GM18868 (cell line): ENCODE data around the gene TRAPPC2B.

Source experiments
- ATAC-seq: cut with Tn5 transposase; IDR thresholded peaks from one replicate; pipeline ENCODE4 v1.9.1; 2021; ENCODE audit warnings: mild to moderate bottlenecking, moderate library complexity; ENCODE audit not compliant: unreplicated experiment

TRAPPC2B gene

DNA sequence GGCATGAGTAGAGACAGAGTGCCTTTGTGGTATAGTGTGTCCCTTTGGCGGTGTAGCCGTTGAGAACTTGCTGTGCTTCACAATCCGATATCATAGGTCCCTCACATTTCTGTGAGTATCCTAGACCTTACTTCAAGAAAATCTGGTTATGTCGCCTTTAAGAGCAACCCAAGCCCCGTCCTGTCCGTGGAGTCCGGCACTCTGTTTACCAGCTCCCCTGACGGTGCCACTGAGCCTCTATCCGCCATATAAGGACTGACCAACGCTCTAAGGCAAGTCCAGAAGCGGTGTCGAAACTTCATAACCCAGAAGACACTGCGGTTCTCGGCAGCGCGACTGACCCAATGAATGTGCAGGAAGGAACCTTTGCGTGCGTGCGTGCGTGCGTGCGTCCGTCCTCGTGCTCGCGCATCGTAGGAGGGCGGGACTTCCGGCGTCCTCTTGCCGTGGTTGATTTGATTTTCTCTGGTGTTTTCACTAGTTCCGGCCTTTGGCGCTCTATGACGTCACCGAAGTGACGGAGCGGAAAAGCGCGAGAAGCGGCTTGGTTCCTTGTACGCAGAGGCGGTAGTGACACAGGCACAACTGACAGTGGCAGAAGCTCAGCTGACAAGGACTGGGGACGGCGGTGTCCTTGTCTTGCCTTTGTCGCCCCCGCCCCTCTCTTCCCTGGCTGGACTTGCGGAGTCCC is at the start of gene TRAPPC2B, which contains the start of gene ZNF547:
Gene TRAPPC2B (plus strand): TSS at position 555 of the 691 bp plus-strand sequence. CDS start 1,283 bp downstream, outside the sequence.
Gene ZNF547 (plus strand): TSS at position 555 of the 691 bp plus-strand sequence. CDS start 5,005 bp downstream, outside the sequence.
- peak; percentile 97 for ATAC-seq

- no peak for ATAC-seq
Observed at GRCh38 chr19:57314146-57314545, 49.2 kb upstream of the TRAPPC2B start.

DNA sequence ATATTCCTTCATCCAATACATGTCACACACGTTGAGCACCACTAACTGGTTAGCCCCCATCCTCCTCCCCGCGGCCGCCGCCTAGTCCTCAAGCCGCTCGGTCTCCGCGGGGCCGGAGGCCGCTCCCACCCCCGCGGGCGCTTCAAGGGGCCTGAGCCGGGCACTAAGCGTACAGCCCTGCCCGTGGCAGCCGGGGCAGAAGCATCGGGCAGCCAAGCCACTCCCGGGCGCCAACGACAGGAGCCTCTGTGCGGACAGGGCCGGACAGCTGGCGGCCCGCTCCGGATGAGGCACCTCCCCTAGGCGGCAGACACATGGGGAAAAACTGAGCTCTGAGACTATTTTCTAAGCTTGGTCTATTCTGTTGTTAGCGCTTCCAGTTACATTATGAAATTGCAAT is 45.8 kb upstream of the TRAPPC2B start:
- no peak for ATAC-seq

DNA sequence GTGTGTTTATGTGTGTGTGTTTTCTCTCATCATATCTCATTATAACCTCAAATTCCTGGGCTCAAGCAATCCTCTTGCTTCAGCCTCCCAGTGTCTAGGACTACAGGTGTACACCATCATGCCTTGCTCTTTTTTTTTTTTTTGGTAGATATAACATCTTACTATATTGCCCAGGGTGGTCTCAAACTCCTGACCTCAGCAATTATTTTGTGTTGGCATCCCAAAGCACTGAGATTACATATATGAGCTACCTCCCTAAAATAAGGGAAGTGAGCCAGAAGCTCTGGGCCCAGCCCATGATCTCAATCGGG is 43.5 kb upstream of the TRAPPC2B start:
- ATAC-seq: no peak

DNA sequence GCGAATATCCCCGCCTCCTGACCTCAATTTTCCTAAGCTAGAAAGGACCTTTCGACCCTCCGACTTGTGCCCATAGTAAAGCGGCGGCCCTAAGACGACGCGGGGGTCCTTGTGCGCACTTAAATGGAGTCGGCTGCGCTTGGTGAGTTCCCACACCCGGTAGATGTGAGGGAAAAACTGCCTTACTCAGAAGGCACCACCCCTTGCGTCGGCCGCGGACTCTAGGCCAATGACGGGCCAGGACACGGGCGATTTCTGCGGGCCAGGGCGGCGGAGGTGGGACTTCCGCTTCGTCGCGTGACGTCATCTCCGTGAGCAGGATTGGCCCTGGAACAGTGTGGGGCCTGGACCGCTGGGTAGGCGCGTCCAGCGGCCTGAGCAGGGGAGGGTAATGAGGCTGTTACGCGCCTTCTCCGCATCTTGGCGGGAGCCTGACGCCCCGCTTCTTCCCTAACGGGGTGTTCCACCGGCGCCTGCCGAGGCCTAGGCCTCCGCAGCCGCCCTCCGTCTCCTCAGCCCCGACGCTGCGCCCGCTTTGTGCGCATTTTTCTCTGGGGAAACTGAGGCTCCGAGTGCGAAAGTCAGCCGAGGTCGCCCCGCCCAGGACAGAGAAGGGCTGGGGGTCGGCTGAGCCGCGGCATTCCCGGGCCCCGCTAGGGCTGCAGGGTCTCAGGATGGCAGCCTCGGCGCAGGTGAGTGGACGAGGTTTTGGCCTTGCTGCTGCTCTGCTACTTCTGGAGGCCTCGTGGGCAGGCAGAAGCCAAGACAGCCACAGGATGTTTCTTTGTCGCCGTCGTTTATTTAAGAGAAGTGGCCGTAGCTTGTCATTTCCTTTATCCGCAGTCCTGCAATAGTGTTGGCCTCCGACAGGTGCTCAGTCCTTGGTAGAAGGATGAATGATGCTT is 42.9 kb upstream of the TRAPPC2B start, which contains the start of gene ZNF543:
Gene ZNF543 (plus strand): TSS at position 293 of the 905 bp plus-strand sequence. CDS start 382 bp downstream, at position 675.
- peak; percentile 98 for ATAC-seq

- ATAC-seq: no peak
Observed at GRCh38 chr19:57321116-57321515, 42.2 kb upstream of the TRAPPC2B start.

- ATAC-seq: no peak
Observed at GRCh38 chr19:57321751-57322150, 41.6 kb upstream of the TRAPPC2B start.

GRCh38 chr19:57324992-57325391 is 38.4 kb upstream of the TRAPPC2B start:
- no peak for ATAC-seq

GRCh38 chr19:57327993-57328392 is 35.4 kb upstream of the TRAPPC2B start:
- ATAC-seq: no peak

DNA sequence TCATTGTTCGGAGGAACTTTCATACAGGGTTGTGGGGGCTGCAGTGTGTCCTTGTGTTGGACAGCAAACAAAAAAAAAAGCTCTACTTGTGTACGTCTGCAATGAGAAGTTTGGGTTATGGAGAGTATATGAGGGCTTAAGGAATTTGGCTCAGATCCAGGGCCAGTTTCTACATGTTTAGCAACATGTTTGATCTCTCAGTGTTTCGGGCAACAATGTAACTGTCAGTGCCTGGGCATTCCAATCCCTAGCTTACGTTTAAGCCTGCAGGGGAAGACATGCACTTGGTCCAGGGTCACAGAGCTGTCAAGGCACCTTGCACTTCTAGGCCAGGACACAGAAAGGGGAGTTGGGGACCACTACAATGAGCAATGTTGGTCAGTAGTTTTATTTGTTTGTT is 29.2 kb upstream of the TRAPPC2B start:
- no peak for ATAC-seq

- no peak for ATAC-seq
Observed at GRCh38 chr19:57338877-57339276, 24.5 kb upstream of the TRAPPC2B start.

GRCh38 chr19:57342582-57342981 is 20.8 kb upstream of the TRAPPC2B start:
- no peak for ATAC-seq

- no peak for ATAC-seq
Observed at GRCh38 chr19:57348136-57348535, 15.2 kb upstream of the TRAPPC2B start.

- peak; percentile 98 for ATAC-seq
Observed at GRCh38 chr19:57350877-57351805, 12.2 kb upstream of the TRAPPC2B start, which contains the start of gene ZNF304. Gene ZNF304, plus strand, starts transcription at chr19:57351271. Its CDS starts 394 bp downstream, at chr19:57351665.

DNA sequence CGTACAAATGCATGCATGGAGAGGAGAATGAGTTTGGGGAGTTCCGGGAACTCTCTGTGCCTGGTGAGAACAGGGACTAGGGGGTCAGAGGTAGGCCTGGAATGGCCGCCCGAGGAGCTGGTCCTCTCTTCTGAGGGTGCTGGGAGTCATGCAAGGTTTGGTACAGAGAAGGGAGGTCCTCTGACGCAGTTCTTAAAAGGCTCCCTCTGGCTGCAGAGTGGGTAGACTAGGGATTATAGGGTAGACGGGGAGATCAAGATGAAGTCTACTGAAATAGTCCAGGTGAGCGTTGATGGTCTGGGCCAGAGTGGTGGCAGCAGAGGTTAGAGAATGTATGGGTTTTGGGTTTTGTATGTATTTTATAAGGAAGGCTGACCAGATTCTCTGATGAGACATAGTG is 11.5 kb upstream of the TRAPPC2B start:
- no peak for ATAC-seq

DNA sequence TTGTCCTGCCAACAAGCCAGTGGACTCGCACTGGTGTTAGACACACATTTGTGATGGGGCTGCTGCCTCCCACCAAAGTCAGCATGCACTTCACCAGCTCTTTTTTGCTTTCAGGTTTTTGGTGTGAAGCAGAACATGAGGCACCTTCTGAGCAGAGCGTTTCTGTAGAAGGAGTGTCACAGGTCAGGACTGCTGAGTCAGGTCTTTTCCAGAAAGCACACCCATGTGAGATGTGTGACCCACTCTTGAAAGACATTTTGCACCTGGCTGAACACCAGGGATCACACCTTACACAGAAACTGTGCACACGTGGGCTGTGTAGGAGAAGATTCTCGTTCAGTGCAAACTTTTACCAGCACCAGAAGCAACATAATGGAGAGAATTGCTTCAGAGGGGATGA is 7.4 kb upstream of the TRAPPC2B start:
- no peak for ATAC-seq

DNA sequence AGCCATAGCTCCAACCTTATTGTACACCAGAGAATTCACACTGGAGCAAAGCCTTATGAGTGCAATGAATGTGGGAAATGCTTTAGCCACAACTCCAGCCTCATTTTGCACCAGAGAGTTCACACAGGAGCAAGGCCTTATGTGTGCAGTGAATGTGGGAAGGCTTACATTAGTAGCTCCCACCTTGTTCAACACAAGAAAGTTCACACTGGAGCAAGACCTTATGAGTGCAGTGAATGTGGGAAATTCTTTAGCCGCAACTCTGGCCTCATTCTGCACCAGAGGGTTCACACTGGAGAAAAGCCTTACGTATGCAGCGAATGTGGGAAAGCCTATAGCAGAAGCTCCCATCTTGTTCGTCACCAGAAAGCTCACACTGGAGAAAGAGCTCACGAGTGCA is 5.9 kb upstream of the TRAPPC2B start:
- no peak for ATAC-seq

GRCh38 chr19:57359300-57359699 is 4.1 kb upstream of the TRAPPC2B start:
- no peak for ATAC-seq

DNA sequence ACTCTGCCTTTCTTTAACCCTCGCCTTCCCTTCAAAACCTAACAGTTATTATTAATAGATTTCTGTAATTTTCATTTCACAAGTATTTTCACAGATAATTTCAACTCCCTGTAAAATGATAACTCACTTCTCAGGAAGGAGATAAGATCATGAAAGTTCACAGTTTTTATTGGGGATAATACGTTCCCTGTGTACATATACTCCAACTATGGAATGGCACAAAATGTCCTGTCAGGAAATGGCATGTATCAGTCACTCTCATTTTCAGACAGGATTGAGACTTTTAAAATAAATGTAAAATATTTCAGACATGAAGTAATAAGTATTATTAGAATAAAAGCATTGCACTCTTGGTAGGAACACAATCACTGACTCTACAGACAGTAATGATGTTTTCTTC is 932 bp upstream of the TRAPPC2B start:
- ATAC-seq: no peak

- peak; percentile 24 for ATAC-seq
Observed at GRCh38 chr19:57363688-57364181, 384 bp downstream of the TRAPPC2B start.

DNA sequence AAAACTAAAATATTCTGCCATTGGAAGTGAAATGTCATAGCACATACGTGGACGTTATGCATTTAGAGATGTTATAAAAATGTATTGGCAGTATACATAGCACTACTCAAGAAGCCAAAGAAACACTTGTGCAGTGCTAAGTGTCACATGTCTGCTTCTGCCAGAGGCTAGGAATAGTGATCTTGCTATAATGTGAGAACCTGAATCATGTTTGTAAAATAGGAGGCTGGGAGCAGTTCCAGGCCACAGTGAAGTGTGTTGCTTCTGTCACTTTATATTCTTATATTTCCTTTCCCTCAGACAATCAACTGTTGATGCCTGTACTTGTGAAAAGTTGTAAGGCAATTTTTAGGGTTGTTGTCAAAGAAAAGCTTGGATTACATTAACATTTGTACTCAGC is 3.4 kb downstream of the TRAPPC2B start:
- ATAC-seq: no peak
